Body of pancreas (tissue), 4 donors: ENCODE measurements around the gene RFX1. TPM values are rescaled to one million over a fixed set of nuclear protein-coding genes. Genes with fewer than 3 reads are reported as not detected.
"Not testable (repeated sequence)": the region's sequence is repeated elsewhere in the genome, so short reads cannot be mapped to it uniquely, and the experiment has no call there.

ENCODE experiments used
- ATAC-seq: fragments of 150-250 bp; one replicate; pipeline ENCODE4 v1.9.1; 2016
- DNase-seq, 4 donors: peaks; one replicate each; pipeline ENCODE4 v3.0.0-alpha.2; 2019
- H3K27ac ChIP-seq, 4 donors: fragments of 200-600 bp; sonication (generic); 1 replicate in 3 of 4; 2 replicates in 1 of 4; pipeline versions ENCODE4 v1.5.1 to v1.6.1; 2016 to 2019; ENCODE audit warnings: mild to moderate bottlenecking in 1 of 4, mixed read lengths in 1 of 4, moderate library complexity in 1 of 4
- H3K27me3 ChIP-seq, 2 donors: fragments of 200-600 bp; sonication (generic); one replicate each; pipeline ENCODE4 v1.6.0; 2016; ENCODE audit warnings: mild to moderate bottlenecking in 1 of 2
- H3K36me3 ChIP-seq, 2 donors: fragments of 200-600 bp; sonication (generic); replicated peaks in 1 of 2; 2 replicates each; pipeline ENCODE4 v1.5.1; 2016; ENCODE audit warnings: low read depth in 2 of 2; ENCODE audit not compliant: insufficient read depth in 1 of 2
- H3K4me1 ChIP-seq: fragments of 200-600 bp; sonication (generic); one replicate; pipeline ENCODE4 v1.6.0; 2016
- H3K4me3 ChIP-seq, 2 donors: fragments of 200-600 bp; sonication (generic); 1 replicate in 1 of 2; 2 replicates in 1 of 2; pipeline ENCODE4 v1.5.1; 2016 to 2019
- H3K9me3 ChIP-seq, 3 donors: fragments of 200-600 bp; sonication (generic); 1 replicate in 2 of 3; 2 replicates in 1 of 3; pipeline ENCODE4 v1.5.1; 2016
- CTCF ChIP-seq, 7 experiments: fragments of 450-650 bp in 4 of 7; fragments of 200-600 bp in 3 of 7; sonication (generic) in 3 of 7; IDR thresholded peaks; one replicate each; pipeline ENCODE4 v1.5.1; 2016 to 2019; ENCODE audit warnings: antibody characterized with exemption in 7 of 7
- POLR2A ChIP-seq, 3 donors: fragments of 450-650 bp; IDR thresholded peaks; one replicate each; pipeline ENCODE4 v1.6.1; 2016; ENCODE audit warnings: antibody characterized with exemption in 3 of 3, mild to moderate bottlenecking in 2 of 3
- WGBS, 2 donors: methylation state at CpG; one replicate each; pipeline ENCODE4 v1.1.5; 2017; 5-methylcytosine and 5-hydroxymethylcytosine counted together
- intact Hi-C: fragments of 100-400 bp; cut with DNase I; formaldehyde crosslinking; loops from one replicate; pipeline ENCODE4 v1.15.1; 2023
- total RNA-seq, 2 donors: library from RNA; depleted of rRNA; stranded (reverse); fragments of >200 nt; gene quantifications; one replicate each; pipeline ENCODE4 v1.1.0, GENCODE V29; 2016

Gene RFX1
- total RNA-seq, 2 donors from 2014 or later: 3.9 to 7.6 TPM

GRCh38 chr19:14050512-14050911 lies 44.4 kb upstream of the RFX1 start:
- WGBS, 2 donors: 80 to 98% methylated on average over 4 of the region's 4 CpGs
- H3K9me3 ChIP-seq: no peaks in the 10 kb centered on the region
- H3K27ac ChIP-seq: no peak overlapping the region
- TF ChIP-seq POLR2A (IDR thresholded peaks at IDR 0.05) (no peak), CTCF (IDR thresholded peaks at IDR 0.05) (no peak)
- H3K36me3 ChIP-seq: peaks cover 0 to 2% of the 10 kb centered on the region in 2 donors
- H3K27me3 ChIP-seq: no peaks in the 10 kb centered on the region
- intact Hi-C loops: loop anchor here (10.0 kb wide), 1 partner anchor 176 kb away; the partner anchor contains the start of gene NANOS3
- no peaks in the 10 kb centered on the region for H3K4me1 ChIP-seq
- no peak for DNase-seq
- H3K4me3 ChIP-seq: no peak overlapping the region
- ATAC-seq: no peak

- DNase-seq (peak; percentile 34 to 61 (median 50)), ATAC-seq (peak; percentile 68)
- Histone ChIP-seq H3K36me3 (no peaks in the 10 kb centered on the region), H3K9me3 (no peaks in the 10 kb centered on the region), H3K27me3 (no peaks in the 10 kb centered on the region), H3K4me1 (no peaks in the 10 kb centered on the region), H3K27ac (no peak overlapping the region), H3K4me3 (no peak overlapping the region)
- WGBS, 2 donors: 58 to 66% methylated on average over 8 of the region's 8 CpGs
- TF ChIP-seq POLR2A (IDR thresholded peaks at IDR 0.05): no peak
- TF ChIP-seq CTCF (IDR thresholded peaks at IDR 0.05): peak; percentile 33 to 65 (median 58)
- intact Hi-C loops: no loop called here
These were observed 42.5 kb upstream of the RFX1 start for GRCh38 chr19:14048443-14049153.

GRCh38 chr19:14047866-14048265 lies 41.7 kb upstream of the RFX1 start:
- H3K9me3 ChIP-seq, H3K4me3 ChIP-seq, DNase-seq, ATAC-seq, H3K27ac ChIP-seq, H3K4me1 ChIP-seq, H3K27me3 ChIP-seq, intact Hi-C loops, H3K36me3 ChIP-seq: not testable (repeated sequence)
- 95 to 100% methylated on average over 10 of the region's 10 CpGs for WGBS, 2 donors

- ATAC-seq (peak; percentile 89), DNase-seq (peak; percentile 51 to 68 (median 56))
- TF ChIP-seq CTCF (IDR thresholded peaks at IDR 0.05): peak; percentile 31 to 74 (median 49)
- H3K4me3 ChIP-seq, intact Hi-C loops, H3K9me3 ChIP-seq, H3K27me3 ChIP-seq, H3K4me1 ChIP-seq, H3K36me3 ChIP-seq: not testable (repeated sequence)
- WGBS, 2 donors: 58 to 67% methylated on average over 19 of the region's 19 CpGs
- H3K27ac ChIP-seq: peak overlapping the region in 2 of 4 donors; percentile 8 to 52
These were observed 36.8 kb upstream of the RFX1 start for GRCh38 chr19:14042659-14043608.

- TF ChIP-seq POLR2A (IDR thresholded peaks at IDR 0.05) (no peak), CTCF (IDR thresholded peaks at IDR 0.05) (no peak)
- WGBS, 2 donors: 85 to 91% methylated on average over 7 of the region's 7 CpGs
- intact Hi-C loops: no loop called here
These were observed 33.1 kb upstream of the RFX1 start for GRCh38 chr19:14039181-14039580.

More at GRCh38 chr19:14039181-14039580, 33.1 kb upstream of the RFX1 start:
- Histone ChIP-seq H3K27me3 (no peaks in the 10 kb centered on the region), H3K9me3 (no peaks in the 10 kb centered on the region), H3K4me1 (peaks cover 9% of the 10 kb centered on the region), H3K4me3 (no peak overlapping the region), H3K36me3 (no peaks in the 10 kb centered on the region), H3K27ac (no peak overlapping the region)
- no peak for DNase-seq
- ATAC-seq: no peak
